Measurements from ENCODE around the gene B9D2. TPM values are rescaled to one million over a fixed set of nuclear protein-coding genes. Genes with fewer than 3 reads are reported as not detected.
A peak's percentile ranks its signal among the peaks of the same experiment; 100 is the strongest.

Gene B9D2
- total RNA-seq, 2 experiments from 2014 or later: 6.4 to 8.1 TPM

DNA sequence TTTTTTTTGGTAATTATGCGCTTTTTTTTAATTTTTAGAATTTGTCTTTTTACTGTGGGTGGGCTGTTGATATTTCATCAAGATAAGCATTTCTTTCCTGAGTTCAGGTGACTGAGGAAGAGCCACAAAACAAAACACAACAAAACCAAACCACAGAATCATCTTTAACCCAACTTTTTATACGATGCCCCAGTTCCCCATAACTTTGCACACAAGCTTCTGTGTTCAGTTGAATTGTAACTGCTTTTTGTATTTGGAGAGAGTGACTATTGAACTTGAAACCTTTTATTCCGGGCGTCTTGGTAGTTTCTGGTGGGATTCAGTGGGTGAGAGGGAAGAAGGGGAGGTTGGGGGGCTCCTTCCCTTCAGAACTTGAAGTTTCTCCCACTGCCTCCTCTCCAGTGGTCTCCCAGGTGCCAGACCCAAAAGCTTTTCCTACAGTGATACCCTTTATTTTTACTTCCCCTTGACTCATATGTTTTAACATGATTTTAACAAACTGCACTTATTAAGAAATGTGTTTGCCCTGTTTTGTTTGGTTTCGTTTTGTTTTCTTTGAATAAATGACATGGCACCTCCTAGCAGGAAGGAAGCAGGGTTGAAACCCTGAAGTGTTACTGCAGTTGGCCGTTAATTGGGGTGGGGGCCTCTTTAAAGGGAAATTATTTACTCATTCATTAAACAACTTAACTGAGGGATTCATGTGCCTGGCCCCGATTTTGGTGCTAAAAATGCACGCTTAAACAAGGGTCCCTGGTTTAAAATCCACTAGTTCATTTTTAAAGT lies 56.7 kb downstream of the B9D2 start:
- no peak for DNase-seq
- Mint-ChIP-seq H3K4me3 (peak overlapping the region; percentile 22), H3K36me3 (peaks cover 41% of the 10 kb centered on the region), H3K27ac (peak overlapping the region; percentile 97), H3K9me3 (no peaks in the 10 kb centered on the region), H3K27me3 (peaks cover 9% of the 10 kb centered on the region), H3K4me1 (peaks cover 75% of the 10 kb centered on the region)

DNA sequence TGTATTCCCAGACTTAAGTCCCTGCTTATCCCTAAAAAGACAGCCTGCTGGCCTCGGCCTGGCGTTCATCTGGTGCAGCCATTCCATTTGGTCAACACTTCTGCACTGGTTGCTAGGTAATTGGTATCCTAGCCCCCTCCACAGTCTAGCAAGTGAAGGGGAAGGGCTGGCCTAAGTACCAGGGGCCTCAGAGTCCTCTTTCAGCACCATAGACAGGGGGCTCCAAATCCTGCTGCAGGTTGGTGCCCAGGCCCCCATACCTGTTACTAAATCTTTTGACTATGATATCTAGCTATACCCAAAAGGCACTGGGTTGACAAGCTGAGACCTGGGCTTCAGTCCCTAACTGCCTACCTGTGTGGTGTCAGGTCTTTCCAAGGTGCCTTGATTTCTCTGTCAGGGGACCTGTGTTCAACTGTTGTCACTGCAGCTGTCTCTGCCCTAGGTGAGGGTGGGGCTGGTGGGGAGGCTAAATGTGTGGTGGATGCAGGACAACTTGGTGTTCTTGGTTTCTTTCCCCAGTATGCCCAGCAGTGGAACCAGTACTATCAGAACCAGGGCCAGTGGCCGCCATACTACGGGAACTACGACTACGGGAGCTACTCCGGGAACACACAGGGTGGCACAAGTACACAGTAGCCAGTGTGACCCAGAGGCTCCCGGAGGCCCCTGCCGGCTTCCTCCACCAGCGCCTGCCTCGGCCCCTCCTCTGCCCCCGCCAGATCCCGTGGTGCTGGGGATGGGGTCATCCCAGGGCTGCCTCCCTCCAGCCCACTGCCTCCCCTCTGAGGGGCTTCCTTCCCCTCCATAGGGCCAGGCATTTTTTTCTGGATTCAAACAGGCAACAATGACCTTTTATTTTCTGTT lies 57.8 kb downstream of the B9D2 start:
- H3K4me3 Mint-ChIP-seq: peak overlapping the region; percentile 22
- H3K36me3 Mint-ChIP-seq: peaks cover 49% of the 10 kb centered on the region
- no peak for DNase-seq
- peak overlapping the region; percentile 97 for H3K27ac Mint-ChIP-seq
- H3K9me3 Mint-ChIP-seq: no peaks in the 10 kb centered on the region
- H3K4me1 Mint-ChIP-seq: peaks cover 79% of the 10 kb centered on the region
- H3K27me3 Mint-ChIP-seq: peaks cover 9% of the 10 kb centered on the region

DNA sequence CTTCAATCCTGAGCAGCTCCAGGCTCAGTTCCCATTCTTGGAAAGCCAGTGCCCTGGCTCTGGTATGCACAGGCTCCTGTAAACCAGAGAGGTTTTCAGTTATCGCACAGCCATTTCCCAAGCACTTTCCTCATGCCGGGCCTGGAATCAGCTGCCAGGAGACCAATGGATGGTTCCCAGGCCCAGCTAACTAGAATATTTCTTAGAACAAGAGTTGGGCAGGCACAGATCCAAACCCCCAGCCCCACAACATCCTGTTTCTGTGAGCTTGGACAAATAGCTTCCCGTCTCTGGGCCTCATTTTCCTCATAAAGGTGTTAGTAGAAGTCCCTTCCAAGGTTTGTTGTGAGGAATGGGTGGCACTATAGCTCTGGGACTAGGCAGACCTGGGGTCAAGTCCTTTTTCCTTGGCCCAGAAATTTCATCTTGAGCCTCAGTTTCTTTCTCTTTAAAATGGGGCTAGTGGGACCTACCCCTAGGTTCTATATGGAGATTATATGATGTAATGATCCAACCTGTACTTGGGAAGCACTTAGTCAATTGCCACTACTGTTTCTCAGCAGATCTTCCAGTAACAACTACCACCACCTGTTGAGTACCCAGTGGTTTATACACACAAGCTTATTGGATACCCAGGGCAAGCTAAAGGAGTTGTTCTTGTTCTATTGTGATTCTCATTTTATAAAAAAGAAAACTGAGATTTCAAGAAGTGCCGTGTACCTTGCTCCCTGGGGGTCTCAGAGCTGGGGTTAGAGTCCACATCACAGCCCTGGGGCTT lies 59.1 kb downstream of the B9D2 start:
- Mint-ChIP-seq H3K9me3 (no peaks in the 10 kb centered on the region), H3K36me3 (peaks cover 54% of the 10 kb centered on the region), H3K27me3 (peaks cover under 1% of the 10 kb centered on the region), H3K4me1 (peaks cover 88% of the 10 kb centered on the region), H3K4me3 (no peak overlapping the region), H3K27ac (peak overlapping the region; percentile 76)
- no peak for DNase-seq

Other genes with a start within 250 kb of the B9D2 start
- gene CYP2F1, start 249.7 kb downstream of the B9D2 start, total RNA-seq: not detected
- under 1 TPM; 0.27 to 0.32 TPM for gene CYP2S1, start 170.9 kb downstream of the B9D2 start, total RNA-seq
- gene AXL, start 144.9 kb downstream of the B9D2 start, total RNA-seq: under 1 TPM; 0.41 to 0.42 TPM
- gene HNRNPUL1, start 99.8 kb downstream of the B9D2 start, total RNA-seq: 100 to 1,000 TPM; 255 to 259 TPM
- 10 to 100 TPM; 19.1 to 20.5 TPM for gene CCDC97, start 54.0 kb downstream of the B9D2 start, total RNA-seq
- gene TGFB1, start 10.2 kb downstream of the B9D2 start, total RNA-seq: 100 to 1,000 TPM; 152 to 154 TPM
- gene TMEM91, start 12.4 kb upstream of the B9D2 start, total RNA-seq: 1 to 10 TPM; 4.0 to 4.5 TPM
- 10 to 100 TPM; 43.5 to 44.6 TPM for gene EXOSC5, start 33.2 kb upstream of the B9D2 start, total RNA-seq
- gene BCKDHA, start 33.7 kb upstream of the B9D2 start, total RNA-seq: 10 to 100 TPM; 21.3 to 28.0 TPM
- under 1 TPM; 0.10 to 0.48 TPM for gene B3GNT8, start 63.2 kb upstream of the B9D2 start, total RNA-seq
- 10 to 100 TPM; 54.5 to 63.0 TPM for gene DMAC2, start 75.8 kb upstream of the B9D2 start, total RNA-seq
- gene ERICH4, start 79.0 kb upstream of the B9D2 start, total RNA-seq: not detected
- gene CEACAM21, start 212.0 kb upstream of the B9D2 start, total RNA-seq: 10 to 100 TPM; 36.5 to 37.5 TPM